Measurements from ENCODE around the gene POLR3G.

POLR3G gene

GRCh38 chr5:90503596-90503995 is 28.9 kb downstream of the POLR3G start:
- DNase-seq (ENCODE audit: low read depth) = peak; percentile 32

DNA sequence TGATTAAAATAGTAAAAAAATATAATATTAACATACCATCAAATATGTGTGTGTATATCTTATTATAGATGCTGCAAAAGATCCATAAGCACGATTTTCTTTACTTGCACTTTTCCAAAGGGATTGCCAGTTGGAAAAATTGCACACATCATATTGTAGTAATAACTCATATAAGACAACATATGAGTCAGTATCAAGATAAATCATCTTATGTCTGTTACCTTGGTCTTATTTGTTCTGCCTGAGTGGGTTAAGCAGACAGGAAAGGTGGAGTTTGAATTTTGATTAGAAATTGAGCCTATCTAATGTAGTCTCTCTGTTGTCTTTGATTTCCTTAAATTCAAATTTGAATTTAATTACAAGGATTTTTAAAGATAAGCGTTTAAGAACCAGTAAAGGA is 30.1 kb downstream of the POLR3G start:
- no peak for DNase-seq (ENCODE audit: low read depth)

DNA sequence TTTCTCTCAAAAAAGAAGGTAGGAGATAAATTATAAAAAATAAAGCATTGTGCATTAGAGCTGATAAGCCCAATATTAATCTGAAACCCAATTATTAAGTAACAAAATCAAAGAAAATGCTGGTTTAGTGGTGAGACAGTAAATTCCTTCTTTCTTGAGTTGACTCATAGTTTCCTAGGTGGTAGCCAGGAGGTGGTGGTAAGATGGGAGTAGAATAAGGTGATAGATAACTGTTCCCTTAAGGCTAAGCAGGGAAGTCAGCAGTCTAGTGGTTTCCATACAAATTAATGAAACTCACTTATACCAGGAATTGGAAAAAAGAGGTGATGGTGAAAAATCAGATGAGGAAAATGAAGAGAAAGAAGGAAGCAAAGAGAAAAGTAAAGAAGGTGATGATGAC is 31.6 kb downstream of the POLR3G start:
- no peak for DNase-seq (ENCODE audit: low read depth)

- DNase-seq (ENCODE audit: low read depth) = no peak
Measured at GRCh38 chr5:90510438-90510837, 35.8 kb downstream of the POLR3G start.

- DNase-seq (ENCODE audit: low read depth) = no peak
Measured at GRCh38 chr5:90514520-90514919, 39.9 kb downstream of the POLR3G start.

GRCh38 chr5:90518661-90519060 is 44.0 kb downstream of the POLR3G start:
- DNase-seq (ENCODE audit: low read depth) = peak; percentile 43

GRCh38 chr5:90519081-90519480 is 44.4 kb downstream of the POLR3G start:
- DNase-seq (ENCODE audit: low read depth) = no peak

GRCh38 chr5:90528601-90529193 is 54.0 kb downstream of the POLR3G start:
- peak; percentile 38 for DNase-seq (ENCODE audit: low read depth)

DNA sequence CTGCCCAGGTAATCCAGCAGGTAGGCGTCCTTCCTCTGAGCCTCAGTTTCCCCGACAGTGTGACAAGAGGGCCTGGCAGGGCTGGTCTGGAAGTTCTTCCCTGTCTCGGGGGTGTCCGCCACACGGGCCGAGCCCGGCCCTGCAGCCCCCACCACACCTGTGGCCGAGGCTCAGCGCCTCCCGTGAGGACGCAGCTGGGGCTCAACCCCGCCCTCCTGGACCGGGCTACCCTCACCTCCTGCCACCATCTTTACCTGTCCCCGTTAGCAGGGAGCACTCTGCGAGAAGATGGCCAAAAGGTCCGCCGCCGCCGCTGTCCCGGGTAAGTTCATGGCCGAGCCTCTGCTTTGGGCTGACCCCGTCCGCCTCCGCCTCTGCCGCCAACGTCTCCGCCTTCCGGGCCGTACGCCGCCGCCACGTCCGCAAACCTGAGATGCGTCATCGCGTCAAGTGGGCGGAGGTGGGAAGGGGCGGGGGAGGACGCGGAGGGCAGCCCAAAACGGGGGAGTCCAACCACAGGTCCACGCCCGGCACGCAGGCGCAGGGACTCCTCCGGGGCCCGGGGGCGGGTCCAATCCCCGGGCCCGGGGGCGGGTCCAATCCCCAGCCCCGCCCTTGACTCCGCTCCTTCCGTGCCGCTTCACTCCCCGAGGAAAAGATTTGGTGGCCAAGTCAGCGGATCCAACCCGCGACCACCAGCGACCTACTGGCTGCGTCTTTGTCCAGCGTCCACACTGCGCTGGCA is 54.7 kb downstream of the POLR3G start, which contains the start of gene LYSMD3:
Gene LYSMD3 (minus strand): TSS at position 391 of the 745 bp plus-strand sequence. CDS start 4,295 bp downstream, outside the sequence.
- DNase-seq (ENCODE audit: low read depth) = peak; percentile 98

DNA sequence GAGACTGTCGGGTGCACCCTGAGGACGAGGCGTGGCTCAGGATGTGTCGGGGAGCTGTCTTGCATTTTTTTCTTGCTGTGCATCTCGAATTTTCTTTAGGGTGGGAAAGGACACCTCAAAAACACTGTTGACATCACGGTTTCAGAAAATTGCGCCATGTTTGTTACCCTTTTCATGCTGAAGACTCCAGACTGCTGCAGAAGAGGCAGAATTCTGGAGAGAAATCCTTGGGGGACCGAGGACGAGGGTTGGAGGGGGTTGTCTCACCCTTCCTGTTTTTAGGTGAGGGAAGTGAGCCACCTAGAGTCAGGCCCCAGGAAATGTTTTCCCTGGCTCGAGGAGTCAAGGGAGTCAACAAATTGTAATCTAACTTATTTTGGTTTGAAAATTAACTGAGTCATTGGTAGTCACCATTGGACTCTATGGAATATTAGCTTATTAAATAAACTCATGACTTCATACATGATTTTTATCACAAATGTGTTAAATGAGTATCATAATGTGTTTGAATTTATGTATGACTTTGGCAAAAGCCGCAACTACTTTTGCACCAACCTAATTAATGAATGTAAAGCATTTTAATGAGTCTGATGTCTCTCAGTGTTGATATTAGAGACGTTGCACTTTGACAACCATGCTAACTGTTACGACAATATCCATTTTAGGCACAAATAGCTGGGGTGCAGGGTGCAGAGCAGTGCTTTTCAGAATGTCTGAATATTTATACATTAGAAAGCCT is 55.4 kb downstream of the POLR3G start:
- DNase-seq (ENCODE audit: low read depth) = peak; percentile 86

- DNase-seq (ENCODE audit: low read depth) = peak; percentile 10
Measured at GRCh38 chr5:90530736-90531487, 56.2 kb downstream of the POLR3G start.

GRCh38 chr5:90533794-90534193 is 59.1 kb downstream of the POLR3G start:
- DNase-seq (ENCODE audit: low read depth) = no peak

DNA sequence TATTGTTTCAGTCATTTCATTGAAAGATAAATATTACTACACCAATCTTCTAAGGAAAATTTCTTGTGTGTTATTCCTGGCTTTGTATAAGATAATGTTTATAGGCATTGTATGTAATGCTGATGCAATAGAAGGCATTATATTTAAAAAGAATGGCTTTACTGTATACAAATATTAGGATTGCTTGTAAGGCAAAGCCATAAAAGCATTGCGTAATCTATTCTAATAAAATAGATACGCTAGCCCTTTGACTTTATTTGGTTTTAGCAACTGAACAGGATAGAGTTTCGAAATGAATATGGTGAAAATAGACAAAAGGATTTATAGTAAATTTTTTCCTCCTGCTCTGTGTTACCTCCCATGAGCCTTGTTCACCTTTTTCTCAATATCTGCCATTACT is 60.3 kb downstream of the POLR3G start:
- DNase-seq (ENCODE audit: low read depth) = no peak

GRCh38 chr5:90542827-90543519 is 68.3 kb downstream of the POLR3G start:
- no peak for DNase-seq (ENCODE audit: low read depth)

DNA sequence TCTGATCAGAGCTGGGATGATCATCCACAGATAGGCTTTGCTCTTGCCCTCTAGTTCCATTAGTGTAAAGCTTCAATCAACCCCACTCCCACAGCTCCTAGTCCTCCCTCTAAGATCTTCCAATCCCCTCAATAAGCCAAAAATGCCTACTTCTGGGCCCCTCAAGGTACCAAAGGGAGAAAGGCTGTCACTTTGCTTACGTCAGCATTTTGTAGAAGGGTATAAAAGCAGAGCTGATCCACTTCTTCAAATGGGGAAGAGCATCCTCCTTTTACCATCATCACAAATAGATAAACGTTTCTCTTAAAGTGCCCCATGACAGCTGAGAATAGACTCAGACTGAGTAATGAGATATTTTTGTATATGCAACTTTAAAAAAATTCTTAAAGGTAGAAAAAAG is 70.8 kb downstream of the POLR3G start:
- DNase-seq (ENCODE audit: low read depth) = no peak

- no peak for DNase-seq (ENCODE audit: low read depth)
Measured at GRCh38 chr5:90546216-90546837, 71.7 kb downstream of the POLR3G start.

DNA sequence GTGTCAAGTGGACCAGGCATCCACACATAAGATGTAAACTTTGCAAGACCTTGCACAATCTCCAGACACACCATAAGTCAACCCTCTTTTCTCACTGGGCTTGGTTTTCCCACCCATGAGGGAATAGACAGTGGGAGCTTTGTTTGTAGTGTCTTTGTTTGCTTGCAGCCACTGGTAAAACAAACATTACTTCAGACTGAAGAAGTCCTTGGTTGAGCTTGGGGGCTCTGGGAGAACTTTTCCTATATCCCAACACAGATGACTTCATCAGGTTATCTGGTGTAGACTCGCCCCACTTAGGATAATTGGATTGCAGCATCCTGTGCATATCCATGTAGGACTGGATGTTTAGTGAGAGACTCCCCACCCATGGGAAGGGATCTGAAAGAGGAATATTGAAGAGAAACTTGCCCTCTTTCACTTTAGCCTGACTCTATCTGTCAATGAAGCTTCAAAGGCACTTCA is 72.4 kb downstream of the POLR3G start:
- no peak for DNase-seq (ENCODE audit: low read depth)

DNA sequence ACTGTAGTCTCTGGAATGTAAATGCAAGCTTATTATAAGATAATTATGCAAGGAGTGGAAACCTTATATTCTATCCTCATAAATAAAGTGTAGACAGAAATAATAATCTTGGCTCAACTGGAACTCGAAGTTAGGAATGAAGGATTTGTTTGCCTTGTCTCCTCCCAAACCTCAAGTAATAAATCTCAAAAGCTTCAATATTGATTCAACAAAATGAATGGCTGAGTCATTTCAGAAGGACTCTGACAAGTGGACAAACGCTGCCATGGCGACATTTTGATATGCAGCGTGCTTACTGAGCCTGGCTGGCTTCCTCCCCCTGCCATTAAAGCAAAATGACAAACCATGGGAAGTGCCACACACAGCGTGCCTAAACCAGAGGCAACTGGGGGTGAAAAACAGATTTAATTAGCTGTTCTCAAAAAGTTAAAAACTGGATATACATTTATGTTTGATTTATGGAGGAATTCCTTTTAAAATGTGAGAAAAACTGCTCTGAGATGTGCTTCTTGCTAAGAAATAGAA is 73.5 kb downstream of the POLR3G start:
- DNase-seq (ENCODE audit: low read depth) = peak; percentile 55

DNA sequence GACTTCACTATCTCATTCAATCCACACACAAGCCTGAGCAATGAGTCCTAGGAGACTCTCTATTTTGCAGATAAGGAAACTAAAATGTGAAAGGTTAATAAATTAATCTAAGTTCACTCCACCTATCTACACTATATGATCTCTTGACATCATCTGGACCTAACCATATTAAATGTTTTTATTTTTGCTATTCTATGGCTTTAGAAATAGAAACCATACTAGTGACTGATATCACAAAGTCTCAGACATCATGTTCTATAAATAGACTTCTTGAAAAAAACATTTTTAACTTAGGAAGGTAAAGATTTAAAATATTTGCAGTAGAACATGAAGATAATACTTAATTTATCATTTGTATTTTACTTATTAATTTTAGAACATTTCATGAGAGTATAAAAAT is 74.6 kb downstream of the POLR3G start:
- DNase-seq (ENCODE audit: low read depth) = no peak

GRCh38 chr5:90549729-90550275 is 75.1 kb downstream of the POLR3G start:
- DNase-seq (ENCODE audit: low read depth) = no peak

DNA sequence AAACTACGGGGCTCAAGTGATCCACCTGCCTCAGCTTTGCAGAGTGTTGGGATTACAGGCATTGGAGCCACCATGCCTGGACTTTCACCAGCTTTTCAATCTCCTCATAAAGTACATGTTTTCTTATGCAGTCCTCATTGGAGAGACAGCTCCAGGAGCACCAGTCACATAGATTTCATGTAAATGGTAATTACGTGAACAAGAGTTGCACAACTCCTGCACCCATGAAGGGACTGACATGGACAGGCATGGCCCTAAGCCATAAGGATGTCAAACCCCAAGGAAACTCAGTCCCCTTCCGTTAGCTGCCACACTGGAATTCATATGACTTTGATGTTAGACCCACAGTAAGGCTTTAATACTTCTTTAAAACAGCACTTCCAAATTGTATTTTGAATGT is 76.3 kb downstream of the POLR3G start:
- DNase-seq (ENCODE audit: low read depth) = no peak

All from EH (cell line).